H54 (cell line): Measurements from ENCODE around the gene OR4D2.

Source experiments
- DNase-seq: peaks from one replicate; pipeline ENCODE4 v3.0.0; 2011; ENCODE audit warnings: low spot score, mixed read lengths; ENCODE audit not compliant: insufficient read length
- FAIRE-seq: peaks from 3 replicates; lab custom pipeline; 2011; peaks lifted over from hg19 to GRCh38; lab: Jason Lieb, UNC
- POLR2A ChIP-seq: IDR thresholded peaks from 2 replicates; pipeline ENCODE4 v1.6.1; 2011; ENCODE audit warnings: low read depth, mild to moderate bottlenecking, low read length

The OR4D2 gene

GRCh38 chr17:58186591-58186990 is 19.8 kb downstream of the OR4D2 start:
- DNase-seq (no peak), FAIRE-seq (no peak)
- no peak for TF ChIP-seq POLR2A

- FAIRE-seq (no peak), DNase-seq (no peak)
- TF ChIP-seq POLR2A, result no peak
Measured at GRCh38 chr17:58187063-58187462, 20.3 kb downstream of the OR4D2 start.

- DNase-seq, result no peak
- no peak for FAIRE-seq
Measured at GRCh38 chr17:58187675-58188074, 20.9 kb downstream of the OR4D2 start.

GRCh38 chr17:58189436-58190146 is 22.8 kb downstream of the OR4D2 start:
- FAIRE-seq (peak; percentile 86), DNase-seq (peak; percentile 99)
- no peak for TF ChIP-seq POLR2A

More at GRCh38 chr17:58187675-58188074, 20.9 kb downstream of the OR4D2 start:
- TF ChIP-seq POLR2A, result no peak

- no peak for TF ChIP-seq POLR2A
- FAIRE-seq (no peak), DNase-seq (no peak)
Measured at GRCh38 chr17:58191241-58191896, 24.6 kb downstream of the OR4D2 start.

GRCh38 chr17:58192612-58193011 is 25.8 kb downstream of the OR4D2 start, which contains the start of gene EPX:
EPX (plus strand) TSS chr17:58192726; CDS start chr17:58192847, 121 bp downstream.
- TF ChIP-seq POLR2A, result no peak
- DNase-seq (no peak), FAIRE-seq (no peak)

GRCh38 chr17:58193641-58194255 is 27.0 kb downstream of the OR4D2 start:
- FAIRE-seq, result no peak
- no peak for DNase-seq
- TF ChIP-seq POLR2A, result no peak

GRCh38 chr17:58195518-58196123 is 28.8 kb downstream of the OR4D2 start:
- no peak for TF ChIP-seq POLR2A
- FAIRE-seq, result no peak
- no peak for DNase-seq

GRCh38 chr17:58196610-58197009 is 29.8 kb downstream of the OR4D2 start:
- FAIRE-seq (no peak), DNase-seq (no peak)
- no peak for TF ChIP-seq POLR2A

- no peak for TF ChIP-seq POLR2A
- no peak for FAIRE-seq
- DNase-seq, result peak; percentile 68
Measured at GRCh38 chr17:58200024-58200633, 33.3 kb downstream of the OR4D2 start.

- FAIRE-seq (no peak), DNase-seq (no peak)
- no peak for TF ChIP-seq POLR2A
Measured at GRCh38 chr17:58202859-58203258, 36.1 kb downstream of the OR4D2 start.

- FAIRE-seq (no peak), DNase-seq (no peak)
- no peak for TF ChIP-seq POLR2A
Measured at GRCh38 chr17:58204796-58205195, 38.0 kb downstream of the OR4D2 start.

- no peak for TF ChIP-seq POLR2A
- no peak for FAIRE-seq
- DNase-seq, result no peak
Measured at GRCh38 chr17:58205936-58206335, 39.2 kb downstream of the OR4D2 start.

- no peak for FAIRE-seq
- DNase-seq, result no peak
- no peak for TF ChIP-seq POLR2A
Measured at GRCh38 chr17:58207451-58207850, 40.7 kb downstream of the OR4D2 start.

- FAIRE-seq (no peak), DNase-seq (no peak)
- no peak for TF ChIP-seq POLR2A
Measured at GRCh38 chr17:58208344-58208743, 41.6 kb downstream of the OR4D2 start.
